Skeletal muscle satellite cell (primary cell): ENCODE data around the gene OR5AC2. TPM values are rescaled to one million over a fixed set of nuclear protein-coding genes. Genes with fewer than 3 reads are reported as not detected.

ENCODE experiments used
- H3K27me3 ChIP-seq: 2 replicates; pipeline ENCODE4 v1.7.0; 2013; ENCODE audit warnings: low read length; ENCODE audit not compliant: control insufficient read depth, insufficient read depth
- H3K36me3 ChIP-seq: 2 replicates; pipeline ENCODE4 v1.7.0; 2013; ENCODE audit warnings: mild to moderate bottlenecking, control low read depth, low read length; ENCODE audit not compliant: insufficient read depth
- H3K4me1 ChIP-seq: 2 replicates; pipeline ENCODE4 v1.7.0; 2013; ENCODE audit warnings: low read length; ENCODE audit not compliant: control insufficient read depth, insufficient read depth
- H3K4me2 ChIP-seq: 2 replicates; pipeline ENCODE4 v1.7.0; 2013; ENCODE audit warnings: mild to moderate bottlenecking, low read length
- H3K4me3 ChIP-seq: 2 replicates; pipeline ENCODE4 v1.7.0; 2013; ENCODE audit warnings: low read length
- H3K9ac ChIP-seq: 2 replicates; pipeline ENCODE4 v1.7.0; 2013; ENCODE audit warnings: mild to moderate bottlenecking, low read depth, low read length, moderate library complexity
- H3K9me3 ChIP-seq: replicated peaks from 2 replicates; pipeline ENCODE4 v1.7.0; 2013; ENCODE audit warnings: mild to moderate bottlenecking, control low read depth, low read length
- total RNA-seq: library from RNA; depleted of rRNA; stranded (reverse); fragments of >200 nt; gene quantifications from 2 replicates; pipeline ENCODE4 v1.2.3, GENCODE V29; 2012; rRNA removed

OR5AC2 gene
- total RNA-seq, result not detected in 2 replicates

GRCh38 chr3:98086873-98087272, at the start of gene OR5AC2:
TSS of gene OR5AC2 (plus strand) at chr3:98087173. CDS start at chr3:98087173, 0 bp downstream.
- Histone ChIP-seq H3K9me3 (no peaks in the 10 kb centered on the region), H3K4me3 (no peak within 1 kb of the TSS), H3K27me3 (no peaks in the 10 kb centered on the region), H3K9ac (no peak within 1 kb of the TSS), H3K4me1 (no peaks in the 10 kb centered on the region), H3K4me2 (no peak within 1 kb of the TSS), H3K36me3 (no peaks in the 10 kb centered on the region)

GRCh38 chr3:98038286-98038685, 48.7 kb upstream of the OR5AC2 start:
- no peak overlapping the region for H3K9ac ChIP-seq
- peaks cover 46% of the 10 kb centered on the region for H3K27me3 ChIP-seq
- H3K9me3 ChIP-seq, result no peaks in the 10 kb centered on the region

DNA sequence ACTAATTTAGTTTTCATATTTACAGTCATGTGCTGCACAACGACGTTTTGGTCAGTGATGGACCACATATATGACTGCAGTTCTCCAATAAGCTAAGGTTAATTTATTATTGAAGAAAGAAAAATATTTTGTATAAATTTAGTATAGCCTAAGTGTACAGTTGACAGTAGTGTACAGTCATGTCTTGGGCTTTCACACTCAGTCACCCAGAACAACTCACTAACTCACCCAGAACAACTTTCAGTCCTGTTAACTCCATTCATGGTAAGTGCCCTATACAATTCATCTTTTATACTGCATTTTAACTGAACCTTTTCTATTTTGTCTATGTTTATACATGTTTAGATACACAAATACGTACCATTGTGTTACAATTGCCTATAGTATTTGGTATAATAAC, 48.1 kb upstream of the OR5AC2 start:
- peaks cover 40% of the 10 kb centered on the region for H3K27me3 ChIP-seq
- H3K9me3 ChIP-seq, result no peaks in the 10 kb centered on the region
- no peak overlapping the region for H3K9ac ChIP-seq
- H3K4me2 ChIP-seq, result peak overlapping the region; percentile 94
- H3K4me1 ChIP-seq, result no peaks in the 10 kb centered on the region
- no peaks in the 10 kb centered on the region for H3K36me3 ChIP-seq
- H3K4me3 ChIP-seq, result no peak overlapping the region

More at GRCh38 chr3:98038286-98038685, 48.7 kb upstream of the OR5AC2 start:
- Histone ChIP-seq H3K4me3 (no peak overlapping the region), H3K4me1 (no peaks in the 10 kb centered on the region), H3K36me3 (no peaks in the 10 kb centered on the region), H3K4me2 (no peak overlapping the region)

GRCh38 chr3:98039322-98040024, 47.5 kb upstream of the OR5AC2 start:
- Histone ChIP-seq H3K36me3 (no peaks in the 10 kb centered on the region), H3K9ac (peak overlapping the region; percentile 41), H3K4me1 (no peaks in the 10 kb centered on the region), H3K4me2 (peak overlapping the region; percentile 94), H3K9me3 (no peaks in the 10 kb centered on the region), H3K27me3 (peaks cover 40% of the 10 kb centered on the region), H3K4me3 (peak overlapping the region; percentile 68)

DNA sequence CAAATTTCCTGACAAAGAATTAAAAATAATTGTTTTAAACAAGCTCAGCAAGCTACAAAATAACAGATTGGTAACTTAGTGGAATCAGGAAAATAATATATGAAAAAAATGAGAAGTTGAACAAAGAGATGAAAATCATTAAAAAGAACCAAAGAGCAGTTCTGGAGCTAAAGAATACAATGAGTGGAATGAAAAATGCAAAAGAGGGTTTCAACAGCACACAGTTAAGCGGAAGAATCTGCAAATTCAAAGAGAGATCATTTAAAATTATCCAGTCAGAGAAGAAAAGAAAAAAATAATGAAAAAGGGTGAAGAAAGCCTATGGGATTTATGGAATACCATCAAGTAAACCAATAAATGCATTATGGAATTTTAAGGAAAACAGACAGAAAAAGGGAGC, 45.6 kb upstream of the OR5AC2 start:
- no peaks in the 10 kb centered on the region for H3K9me3 ChIP-seq
- no peaks in the 10 kb centered on the region for H3K36me3 ChIP-seq
- H3K4me2 ChIP-seq, result no peak overlapping the region
- no peak overlapping the region for H3K4me3 ChIP-seq
- no peak overlapping the region for H3K9ac ChIP-seq
- peaks cover 33% of the 10 kb centered on the region for H3K27me3 ChIP-seq
- H3K4me1 ChIP-seq, result no peaks in the 10 kb centered on the region

DNA sequence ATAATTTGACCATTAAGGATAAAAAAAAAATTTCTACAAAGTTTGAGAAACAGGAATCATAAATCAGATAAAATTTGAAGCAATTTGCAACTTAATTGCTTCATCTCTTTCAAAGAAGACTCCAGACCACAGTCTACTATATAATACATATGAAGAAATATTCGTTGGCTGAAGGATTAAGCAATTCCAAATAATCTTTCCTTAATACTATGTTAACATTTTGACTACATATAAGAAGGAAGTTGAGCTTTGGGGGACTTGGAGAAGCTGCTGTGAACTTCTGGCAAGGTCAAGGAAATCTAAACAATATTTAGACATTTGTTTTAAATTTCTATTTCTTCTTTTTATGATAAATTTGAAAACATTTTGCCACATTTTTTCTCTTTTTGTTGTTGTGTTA, 38.4 kb upstream of the OR5AC2 start:
- no peaks in the 10 kb centered on the region for H3K4me1 ChIP-seq
- no peaks in the 10 kb centered on the region for H3K36me3 ChIP-seq
- no peak overlapping the region for H3K4me3 ChIP-seq
- H3K9ac ChIP-seq, result no peak overlapping the region
- no peak overlapping the region for H3K4me2 ChIP-seq
- no peaks in the 10 kb centered on the region for H3K9me3 ChIP-seq
- peaks cover 26% of the 10 kb centered on the region for H3K27me3 ChIP-seq

DNA sequence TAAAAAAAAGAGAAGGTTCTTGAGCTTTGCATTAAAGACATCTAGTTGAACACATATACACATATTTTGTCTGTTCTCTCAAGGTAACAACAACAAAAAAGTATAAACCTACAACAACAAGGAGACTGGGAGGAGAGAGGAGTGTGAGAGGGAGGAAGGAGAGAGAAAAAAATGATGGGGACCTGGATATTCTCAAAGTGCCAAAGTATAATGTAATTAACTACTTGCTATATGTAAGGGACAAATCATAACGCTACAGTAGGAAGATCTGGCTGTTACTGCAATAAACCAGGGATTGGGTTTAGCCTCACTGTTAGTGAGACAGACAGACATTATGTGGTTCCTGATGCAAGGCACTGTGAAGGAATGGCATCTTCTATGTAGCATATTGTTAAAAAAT, 37.7 kb upstream of the OR5AC2 start:
- Histone ChIP-seq H3K9me3 (no peaks in the 10 kb centered on the region), H3K9ac (no peak overlapping the region), H3K36me3 (no peaks in the 10 kb centered on the region), H3K27me3 (peaks cover 24% of the 10 kb centered on the region), H3K4me2 (no peak overlapping the region), H3K4me3 (no peak overlapping the region), H3K4me1 (no peaks in the 10 kb centered on the region)

DNA sequence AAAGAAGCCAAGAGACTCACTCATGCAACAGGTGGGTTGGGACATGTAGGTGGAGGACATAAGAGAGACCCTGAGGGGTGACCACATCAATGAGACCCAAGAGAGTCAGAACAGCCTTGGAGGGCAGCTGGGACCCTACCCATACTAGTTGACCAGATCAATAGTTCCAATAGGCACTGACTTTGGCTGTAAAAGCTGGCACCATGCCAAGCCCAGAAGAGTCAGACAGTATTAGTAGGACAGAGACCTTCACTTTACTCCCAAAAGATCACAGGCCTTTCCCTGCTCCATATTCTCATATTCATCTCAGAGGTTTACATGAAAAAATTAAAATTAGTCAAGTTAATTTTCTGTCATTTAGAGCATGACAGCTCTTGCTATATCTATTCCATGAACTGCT, 30.9 kb upstream of the OR5AC2 start:
- H3K4me3 ChIP-seq, result no peak overlapping the region
- H3K9me3 ChIP-seq, result no peaks in the 10 kb centered on the region
- H3K9ac ChIP-seq, result no peak overlapping the region
- H3K27me3 ChIP-seq, result peaks cover 4% of the 10 kb centered on the region
- no peaks in the 10 kb centered on the region for H3K36me3 ChIP-seq
- H3K4me1 ChIP-seq, result no peaks in the 10 kb centered on the region
- no peak overlapping the region for H3K4me2 ChIP-seq

DNA sequence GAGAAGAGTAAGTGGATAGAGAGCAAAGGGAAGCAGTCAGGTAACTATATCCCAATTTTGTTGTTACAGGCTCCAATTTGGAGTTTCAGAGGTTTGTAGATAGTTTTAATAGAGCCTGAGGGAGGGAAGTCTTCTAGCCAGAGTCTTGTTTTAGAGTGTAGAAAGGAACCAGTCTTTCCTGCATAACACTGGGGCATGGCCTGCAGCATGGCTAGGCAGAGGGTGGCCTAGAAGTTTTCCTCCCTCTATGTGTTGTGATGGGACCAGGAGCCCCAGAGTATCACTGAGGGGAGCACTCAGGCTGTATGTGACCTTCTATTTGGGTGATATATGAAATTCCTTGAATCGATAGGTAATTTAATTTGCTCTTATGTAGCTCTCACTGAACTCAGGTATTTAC, 29.3 kb upstream of the OR5AC2 start:
- H3K4me2 ChIP-seq, result no peak overlapping the region
- H3K36me3 ChIP-seq, result no peaks in the 10 kb centered on the region
- no peak overlapping the region for H3K9ac ChIP-seq
- peaks cover 4% of the 10 kb centered on the region for H3K27me3 ChIP-seq
- no peak overlapping the region for H3K4me3 ChIP-seq
- H3K9me3 ChIP-seq, result no peaks in the 10 kb centered on the region
- H3K4me1 ChIP-seq, result no peaks in the 10 kb centered on the region

- Histone ChIP-seq H3K36me3 (no peaks in the 10 kb centered on the region), H3K4me3 (no peak overlapping the region), H3K4me1 (no peaks in the 10 kb centered on the region), H3K27me3 (peaks cover 4% of the 10 kb centered on the region), H3K9me3 (no peaks in the 10 kb centered on the region), H3K4me2 (no peak overlapping the region), H3K9ac (no peak overlapping the region)
These were observed 28.6 kb upstream of the OR5AC2 start for GRCh38 chr3:98058244-98058960.

- Histone ChIP-seq H3K9ac (no peak overlapping the region), H3K4me3 (no peak overlapping the region), H3K36me3 (no peaks in the 10 kb centered on the region), H3K9me3 (no peaks in the 10 kb centered on the region), H3K4me1 (no peaks in the 10 kb centered on the region), H3K27me3 (peaks cover 16% of the 10 kb centered on the region), H3K4me2 (no peak overlapping the region)
These were observed 18.1 kb upstream of the OR5AC2 start for GRCh38 chr3:98068824-98069223.

GRCh38 chr3:98070840-98071239, 16.1 kb upstream of the OR5AC2 start:
- Histone ChIP-seq H3K4me1 (no peaks in the 10 kb centered on the region), H3K9me3 (no peaks in the 10 kb centered on the region), H3K27me3 (peaks cover 12% of the 10 kb centered on the region), H3K4me3 (no peak overlapping the region), H3K9ac (no peak overlapping the region), H3K36me3 (no peaks in the 10 kb centered on the region), H3K4me2 (no peak overlapping the region)
